CD4-positive, alpha-beta T cell treated with Interleukin-17A for 4 hours (primary cell): ENCODE measurements around the gene FAM237A.

ENCODE experiments used
- DNase-seq: peaks from one replicate; pipeline ENCODE4 v3.0.0-alpha.2; 2020; ENCODE audit warnings: mixed read lengths

FAM237A gene

GRCh38 chr2:206692971-206693370, 50.7 kb downstream of the FAM237A start:
- DNase-seq: no peak

- DNase-seq: peak; percentile 42
Measured at GRCh38 chr2:206693399-206694137, 51.3 kb downstream of the FAM237A start.

DNA sequence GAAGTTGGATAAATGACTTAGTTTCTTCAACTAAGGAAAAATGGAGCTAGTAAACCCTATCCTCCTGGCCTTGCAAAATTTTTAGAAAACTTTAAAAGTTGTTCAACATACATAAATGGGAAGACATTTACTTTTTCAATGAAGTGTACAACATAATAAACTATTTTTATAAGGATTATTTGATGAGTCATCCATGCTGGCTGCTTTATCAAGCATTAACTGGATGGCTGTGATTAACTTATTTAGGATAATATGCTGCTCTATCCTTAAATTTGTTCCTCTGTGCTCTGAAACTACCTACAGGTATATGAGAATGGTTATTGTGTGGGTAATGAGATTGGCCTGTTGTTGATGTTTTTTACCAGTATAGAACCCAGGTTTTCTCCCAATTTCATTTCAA, 54.6 kb downstream of the FAM237A start:
- no peak for DNase-seq

- DNase-seq: no peak
Measured at GRCh38 chr2:206698811-206699210, 56.5 kb downstream of the FAM237A start.
